Measurements from ENCODE around the gene CCDC85C. TPM values are rescaled to one million over a fixed set of nuclear protein-coding genes. Genes with fewer than 3 reads are reported as not detected.

CCDC85C gene
- total RNA-seq, 1 donor from 2014 or later = 49.1 TPM

DNA sequence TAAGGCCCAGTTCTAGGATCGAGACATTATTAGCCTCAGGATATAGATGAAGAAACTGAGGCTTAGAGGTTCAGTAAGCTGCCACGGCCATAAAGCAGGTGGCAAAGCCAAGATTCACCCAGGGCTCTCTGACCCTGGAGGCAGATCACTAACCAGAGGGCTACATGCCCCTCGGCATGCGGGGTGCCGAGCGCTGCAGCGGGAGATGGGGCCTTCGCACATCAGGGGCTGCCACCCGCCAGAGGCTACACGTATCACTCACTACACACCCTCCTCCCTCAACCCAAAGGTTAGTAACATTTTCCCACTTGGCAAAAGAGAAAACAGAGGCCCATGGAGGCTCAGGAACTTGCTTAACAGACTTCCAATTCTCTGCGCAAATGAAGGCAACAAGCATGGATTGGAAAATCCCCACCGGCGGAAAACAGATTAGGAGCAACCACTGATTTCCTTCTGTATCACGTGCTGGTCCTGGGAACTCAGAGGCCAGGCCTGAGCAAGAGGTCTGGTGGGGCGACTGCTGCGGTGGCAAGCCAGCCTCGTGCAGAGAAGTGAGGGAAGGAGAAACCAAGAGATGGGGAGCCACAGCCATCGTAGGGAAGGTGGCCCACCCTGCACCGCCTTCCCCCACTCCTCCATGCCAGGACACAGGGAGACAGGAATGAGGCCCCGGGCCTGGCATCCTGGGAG lies 6.0 kb downstream of the CCDC85C start:
- H3K36me3 Mint-ChIP-seq = no peaks in the 10 kb centered on the region
- H3K9me3 Mint-ChIP-seq = no peaks in the 10 kb centered on the region
- peaks cover 9% of the 10 kb centered on the region for H3K27me3 Mint-ChIP-seq
- peaks cover 66% of the 10 kb centered on the region for H3K4me1 Mint-ChIP-seq (ENCODE audit: unreplicated experiment)
- no peak for DNase-seq (ENCODE audit: extremely low spot score, unreplicated experiment)
- peak overlapping the region; percentile 66 for H3K27ac Mint-ChIP-seq
- H3K4me3 Mint-ChIP-seq = no peak overlapping the region
- TF ChIP-seq, protein P1, sequence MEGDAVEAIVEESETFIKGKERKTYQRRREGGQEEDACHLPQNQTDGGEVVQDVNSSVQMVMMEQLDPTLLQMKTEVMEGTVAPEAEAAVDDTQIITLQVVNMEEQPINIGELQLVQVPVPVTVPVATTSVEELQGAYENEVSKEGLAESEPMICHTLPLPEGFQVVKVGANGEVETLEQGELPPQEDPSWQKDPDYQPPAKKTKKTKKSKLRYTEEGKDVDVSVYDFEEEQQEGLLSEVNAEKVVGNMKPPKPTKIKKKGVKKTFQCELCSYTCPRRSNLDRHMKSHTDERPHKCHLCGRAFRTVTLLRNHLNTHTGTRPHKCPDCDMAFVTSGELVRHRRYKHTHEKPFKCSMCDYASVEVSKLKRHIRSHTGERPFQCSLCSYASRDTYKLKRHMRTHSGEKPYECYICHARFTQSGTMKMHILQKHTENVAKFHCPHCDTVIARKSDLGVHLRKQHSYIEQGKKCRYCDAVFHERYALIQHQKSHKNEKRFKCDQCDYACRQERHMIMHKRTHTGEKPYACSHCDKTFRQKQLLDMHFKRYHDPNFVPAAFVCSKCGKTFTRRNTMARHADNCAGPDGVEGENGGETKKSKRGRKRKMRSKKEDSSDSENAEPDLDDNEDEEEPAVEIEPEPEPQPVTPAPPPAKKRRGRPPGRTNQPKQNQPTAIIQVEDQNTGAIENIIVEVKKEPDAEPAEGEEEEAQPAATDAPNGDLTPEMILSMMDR (conservative IDR thresholded peaks at IDR 0.05) = no peak

DNA sequence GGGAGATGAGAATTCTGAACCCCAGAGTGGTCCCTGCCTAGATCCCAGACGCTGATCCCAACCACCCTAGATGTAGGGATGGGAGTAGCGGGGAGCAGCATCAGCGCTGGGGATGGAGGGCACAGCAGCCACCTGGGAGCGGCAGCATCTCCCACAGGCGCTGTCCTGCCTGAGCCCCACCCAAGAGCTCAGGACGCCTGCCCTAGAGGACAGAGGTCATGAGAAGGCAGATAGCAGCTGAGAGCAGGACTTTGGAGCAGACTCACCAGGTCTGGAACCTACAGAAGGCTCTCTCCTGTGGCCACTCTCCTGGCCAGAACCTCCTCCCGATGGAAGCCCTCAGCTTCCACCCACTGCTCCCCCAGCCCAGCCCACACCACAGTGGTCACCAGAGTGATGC lies 7.2 kb downstream of the CCDC85C start:
- TF ChIP-seq, protein P1 (conservative IDR thresholded peaks at IDR 0.05) = no peak

GRCh38 chr14:99596071-99596627 lies 7.9 kb downstream of the CCDC85C start:
- Mint-ChIP-seq H3K4me1 (ENCODE audit: unreplicated experiment) (peaks cover 60% of the 10 kb centered on the region), H3K27ac (peak overlapping the region; percentile 75), H3K9me3 (no peaks in the 10 kb centered on the region)

More for the DNA sequence above, 7.2 kb downstream of the CCDC85C start:
- Mint-ChIP-seq H3K27me3 (no peaks in the 10 kb centered on the region), H3K9me3 (no peaks in the 10 kb centered on the region), H3K27ac (no peak overlapping the region), H3K4me1 (ENCODE audit: unreplicated experiment) (peaks cover 66% of the 10 kb centered on the region), H3K36me3 (no peaks in the 10 kb centered on the region), H3K4me3 (no peak overlapping the region)
- no peak for DNase-seq (ENCODE audit: extremely low spot score, unreplicated experiment)

GRCh38 chr14:99595524-99595923 lies 8.5 kb downstream of the CCDC85C start:
- no peaks in the 10 kb centered on the region for H3K27me3 Mint-ChIP-seq
- peaks cover 57% of the 10 kb centered on the region for H3K4me1 Mint-ChIP-seq (ENCODE audit: unreplicated experiment)
- no peaks in the 10 kb centered on the region for H3K9me3 Mint-ChIP-seq
- no peaks in the 10 kb centered on the region for H3K36me3 Mint-ChIP-seq
- TF ChIP-seq, protein P1 (conservative IDR thresholded peaks at IDR 0.05) = no peak
- DNase-seq (ENCODE audit: extremely low spot score, unreplicated experiment) = no peak
- H3K4me3 Mint-ChIP-seq = no peak overlapping the region
- H3K27ac Mint-ChIP-seq = no peak overlapping the region

More at GRCh38 chr14:99596071-99596627, 7.9 kb downstream of the CCDC85C start:
- no peaks in the 10 kb centered on the region for H3K27me3 Mint-ChIP-seq
- no peak for DNase-seq (ENCODE audit: extremely low spot score, unreplicated experiment)
- no peaks in the 10 kb centered on the region for H3K36me3 Mint-ChIP-seq
- TF ChIP-seq, protein P1 (conservative IDR thresholded peaks at IDR 0.05) = no peak
- H3K4me3 Mint-ChIP-seq = peak overlapping the region; percentile 17

DNA sequence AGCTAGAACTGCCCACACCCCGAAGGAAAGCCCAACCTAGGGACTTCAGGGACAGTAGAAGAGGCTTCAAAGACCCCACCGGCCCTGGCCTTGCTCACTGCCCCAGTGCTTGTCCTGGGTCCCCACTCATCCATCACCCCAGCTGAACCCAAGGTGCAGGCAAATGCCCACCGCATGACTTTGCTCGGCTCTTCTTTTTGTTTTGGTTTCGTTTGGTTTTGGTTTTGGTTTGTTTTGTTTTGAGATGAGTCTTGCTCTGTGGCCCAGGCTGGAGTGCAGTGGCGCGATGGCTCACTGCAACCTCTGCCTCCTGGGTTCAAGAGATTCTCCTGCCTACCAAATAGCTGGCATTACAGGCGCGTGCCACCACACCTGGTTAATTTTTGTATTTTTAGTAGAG lies 9.0 kb downstream of the CCDC85C start:
- Mint-ChIP-seq H3K36me3 (no peaks in the 10 kb centered on the region), H3K9me3 (no peaks in the 10 kb centered on the region), H3K4me1 (ENCODE audit: unreplicated experiment) (peaks cover 56% of the 10 kb centered on the region), H3K27me3 (no peaks in the 10 kb centered on the region), H3K4me3 (no peak overlapping the region), H3K27ac (no peak overlapping the region)
- no peak for DNase-seq (ENCODE audit: extremely low spot score, unreplicated experiment)
- TF ChIP-seq, protein P1 (conservative IDR thresholded peaks at IDR 0.05) = no peak

Data from type B pancreatic cell (in vitro differentiated cells).